ENCODE results near the gene CAPN10.

CAPN10 gene

GRCh38 chr2:240626531-240627300 lies 40.2 kb downstream of the CAPN10 start:
- DNase-seq: no peak

GRCh38 chr2:240627736-240628506 lies 41.4 kb downstream of the CAPN10 start:
- DNase-seq: no peak

- no peak for DNase-seq
Measured at GRCh38 chr2:240628507-240628807, 41.9 kb downstream of the CAPN10 start.

GRCh38 chr2:240628808-240629618 lies 42.5 kb downstream of the CAPN10 start:
- DNase-seq: no peak

GRCh38 chr2:240629619-240629967 lies 43.1 kb downstream of the CAPN10 start:
- DNase-seq: no peak

- DNase-seq: no peak
Measured at GRCh38 chr2:240629968-240630770, 43.6 kb downstream of the CAPN10 start.

GRCh38 chr2:240630771-240631547 lies 44.4 kb downstream of the CAPN10 start:
- DNase-seq: no peak

GRCh38 chr2:240631548-240632305 lies 45.2 kb downstream of the CAPN10 start:
- no peak for DNase-seq

GRCh38 chr2:240632306-240632721 lies 45.8 kb downstream of the CAPN10 start:
- DNase-seq: no peak

GRCh38 chr2:240635121-240635997 lies 48.8 kb downstream of the CAPN10 start:
- no peak for DNase-seq

- DNase-seq: no peak
Measured at GRCh38 chr2:240635998-240636547, 49.5 kb downstream of the CAPN10 start.

GRCh38 chr2:240636563-240637115 lies 50.1 kb downstream of the CAPN10 start:
- DNase-seq: no peak

GRCh38 chr2:240637116-240637900 lies 50.8 kb downstream of the CAPN10 start:
- no peak for DNase-seq

GRCh38 chr2:240637901-240638345 lies 51.4 kb downstream of the CAPN10 start:
- no peak for DNase-seq

- no peak for DNase-seq
Measured at GRCh38 chr2:240638512-240639160, 52.1 kb downstream of the CAPN10 start.

GRCh38 chr2:240639566-240639965 lies 53.0 kb downstream of the CAPN10 start:
- DNase-seq: no peak

- no peak for DNase-seq
Measured at GRCh38 chr2:240640939-240641338, 54.4 kb downstream of the CAPN10 start.
